ENCODE results near the gene MSH5.

DNA sequence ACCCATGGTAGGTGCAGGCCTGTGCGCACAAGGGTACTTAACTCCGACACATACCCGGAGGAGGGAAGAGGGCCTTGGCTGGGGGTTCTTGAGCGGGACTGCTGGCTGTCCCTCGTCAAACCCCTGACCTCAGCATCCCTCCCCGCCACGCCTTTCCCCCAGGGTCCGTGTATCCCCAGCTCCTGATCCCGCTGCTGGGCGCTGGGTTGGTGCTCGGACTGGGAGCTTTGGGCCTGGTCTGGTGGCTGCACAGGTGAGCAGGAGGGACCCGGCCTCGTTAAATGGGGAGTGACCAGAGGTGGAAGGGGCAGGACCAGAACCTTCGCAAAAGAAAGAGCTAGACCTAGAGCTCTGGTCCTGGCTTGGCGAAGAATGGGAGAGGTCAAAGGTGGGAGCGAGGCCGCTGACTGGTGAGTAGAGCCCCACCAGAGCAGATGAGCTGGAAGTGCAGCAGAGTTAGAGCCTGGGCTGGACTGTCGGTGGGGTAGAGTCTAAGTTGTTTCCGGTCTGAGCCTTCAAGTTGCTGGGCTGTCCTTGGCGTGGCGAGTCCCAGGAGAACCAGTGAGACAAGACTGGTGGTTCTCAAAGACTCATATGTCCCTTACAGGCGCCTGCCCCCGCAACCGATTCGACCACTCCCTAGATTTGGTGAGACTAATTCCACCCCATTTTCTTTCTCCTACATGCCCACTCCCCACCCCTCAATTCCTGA lies 15.7 kb upstream of the MSH5 start:
- TF ChIP-seq, protein P1, sequence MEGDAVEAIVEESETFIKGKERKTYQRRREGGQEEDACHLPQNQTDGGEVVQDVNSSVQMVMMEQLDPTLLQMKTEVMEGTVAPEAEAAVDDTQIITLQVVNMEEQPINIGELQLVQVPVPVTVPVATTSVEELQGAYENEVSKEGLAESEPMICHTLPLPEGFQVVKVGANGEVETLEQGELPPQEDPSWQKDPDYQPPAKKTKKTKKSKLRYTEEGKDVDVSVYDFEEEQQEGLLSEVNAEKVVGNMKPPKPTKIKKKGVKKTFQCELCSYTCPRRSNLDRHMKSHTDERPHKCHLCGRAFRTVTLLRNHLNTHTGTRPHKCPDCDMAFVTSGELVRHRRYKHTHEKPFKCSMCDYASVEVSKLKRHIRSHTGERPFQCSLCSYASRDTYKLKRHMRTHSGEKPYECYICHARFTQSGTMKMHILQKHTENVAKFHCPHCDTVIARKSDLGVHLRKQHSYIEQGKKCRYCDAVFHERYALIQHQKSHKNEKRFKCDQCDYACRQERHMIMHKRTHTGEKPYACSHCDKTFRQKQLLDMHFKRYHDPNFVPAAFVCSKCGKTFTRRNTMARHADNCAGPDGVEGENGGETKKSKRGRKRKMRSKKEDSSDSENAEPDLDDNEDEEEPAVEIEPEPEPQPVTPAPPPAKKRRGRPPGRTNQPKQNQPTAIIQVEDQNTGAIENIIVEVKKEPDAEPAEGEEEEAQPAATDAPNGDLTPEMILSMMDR (IDR thresholded peaks at IDR 0.05) = no peak
- no peak for TF ChIP-seq POLR2AphosphoS5 (IDR thresholded peaks at IDR 0.05)
- no peak for TF ChIP-seq POLR2A (IDR thresholded peaks at IDR 0.05)
- no peak for TF ChIP-seq EP300 (IDR thresholded peaks at IDR 0.05)
